Ishikawa (cell line): ENCODE measurements around the gene RIC1.

Experiments used
- CEBPB ChIP-seq: IDR thresholded peaks from 2 replicates; pipeline ENCODE4 v1.6.1; 2012
- CREB1 ChIP-seq: IDR thresholded peaks from 2 replicates; pipeline ENCODE4 v1.6.1; 2012; ENCODE audit warnings: low read depth
- EGR1 ChIP-seq: IDR thresholded peaks from 2 replicates; pipeline ENCODE4 v1.6.1; 2012
- NFIC ChIP-seq: IDR thresholded peaks from 2 replicates; pipeline ENCODE4 v1.6.1; 2012
- TEAD4 ChIP-seq: IDR thresholded peaks from 2 replicates; pipeline ENCODE4 v1.6.1; 2012
- YY1 ChIP-seq: IDR thresholded peaks from 2 replicates; pipeline ENCODE4 v1.6.1; 2012; ENCODE audit warnings: low read depth
- TF ChIP-seq, protein P1 (sequence below): IDR thresholded peaks from 2 replicates; pipeline ENCODE4 v1.6.1; 2012; ENCODE audit warnings: low read depth, mild to moderate bottlenecking
- TF ChIP-seq, protein P2 (sequence below): IDR thresholded peaks from 2 replicates; pipeline ENCODE4 v1.6.1; 2012

DNA sequence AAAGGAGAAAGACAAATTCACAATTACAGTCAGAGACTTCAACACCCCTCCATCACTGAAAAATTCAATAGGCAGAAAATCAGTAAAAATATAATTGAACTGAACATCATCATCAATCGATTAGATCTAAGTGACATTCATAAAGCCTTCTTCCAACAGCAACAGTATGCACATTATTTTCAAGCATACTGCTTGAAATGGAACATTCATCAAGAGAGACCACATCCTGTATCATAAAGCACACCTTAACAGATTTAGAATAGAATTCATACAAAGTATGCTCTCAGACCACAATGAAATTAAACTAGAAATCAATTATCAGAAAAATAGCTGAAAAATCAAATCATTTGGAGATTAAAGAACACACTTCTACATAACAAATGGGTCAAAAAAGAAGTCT, 164.9 kb downstream of the RIC1 start:
- TF ChIP-seq, protein P1, sequence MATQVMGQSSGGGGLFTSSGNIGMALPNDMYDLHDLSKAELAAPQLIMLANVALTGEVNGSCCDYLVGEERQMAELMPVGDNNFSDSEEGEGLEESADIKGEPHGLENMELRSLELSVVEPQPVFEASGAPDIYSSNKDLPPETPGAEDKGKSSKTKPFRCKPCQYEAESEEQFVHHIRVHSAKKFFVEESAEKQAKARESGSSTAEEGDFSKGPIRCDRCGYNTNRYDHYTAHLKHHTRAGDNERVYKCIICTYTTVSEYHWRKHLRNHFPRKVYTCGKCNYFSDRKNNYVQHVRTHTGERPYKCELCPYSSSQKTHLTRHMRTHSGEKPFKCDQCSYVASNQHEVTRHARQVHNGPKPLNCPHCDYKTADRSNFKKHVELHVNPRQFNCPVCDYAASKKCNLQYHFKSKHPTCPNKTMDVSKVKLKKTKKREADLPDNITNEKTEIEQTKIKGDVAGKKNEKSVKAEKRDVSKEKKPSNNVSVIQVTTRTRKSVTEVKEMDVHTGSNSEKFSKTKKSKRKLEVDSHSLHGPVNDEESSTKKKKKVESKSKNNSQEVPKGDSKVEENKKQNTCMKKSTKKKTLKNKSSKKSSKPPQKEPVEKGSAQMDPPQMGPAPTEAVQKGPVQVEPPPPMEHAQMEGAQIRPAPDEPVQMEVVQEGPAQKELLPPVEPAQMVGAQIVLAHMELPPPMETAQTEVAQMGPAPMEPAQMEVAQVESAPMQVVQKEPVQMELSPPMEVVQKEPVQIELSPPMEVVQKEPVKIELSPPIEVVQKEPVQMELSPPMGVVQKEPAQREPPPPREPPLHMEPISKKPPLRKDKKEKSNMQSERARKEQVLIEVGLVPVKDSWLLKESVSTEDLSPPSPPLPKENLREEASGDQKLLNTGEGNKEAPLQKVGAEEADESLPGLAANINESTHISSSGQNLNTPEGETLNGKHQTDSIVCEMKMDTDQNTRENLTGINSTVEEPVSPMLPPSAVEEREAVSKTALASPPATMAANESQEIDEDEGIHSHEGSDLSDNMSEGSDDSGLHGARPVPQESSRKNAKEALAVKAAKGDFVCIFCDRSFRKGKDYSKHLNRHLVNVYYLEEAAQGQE: no peak
- TF ChIP-seq, protein P2, sequence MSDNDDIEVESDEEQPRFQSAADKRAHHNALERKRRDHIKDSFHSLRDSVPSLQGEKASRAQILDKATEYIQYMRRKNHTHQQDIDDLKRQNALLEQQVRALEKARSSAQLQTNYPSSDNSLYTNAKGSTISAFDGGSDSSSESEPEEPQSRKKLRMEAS: no peak
- TF ChIP-seq EGR1 (no peak), NFIC (no peak), CREB1 (no peak), CEBPB (no peak), TEAD4 (no peak), YY1 (no peak)
